Measurements from ENCODE around the gene ZIC4. TPM values are rescaled to one million over a fixed set of nuclear protein-coding genes. Genes with fewer than 3 reads are reported as not detected.

ZIC4 gene
- total RNA-seq, 1 donor from 2014 or later: not detected

DNA sequence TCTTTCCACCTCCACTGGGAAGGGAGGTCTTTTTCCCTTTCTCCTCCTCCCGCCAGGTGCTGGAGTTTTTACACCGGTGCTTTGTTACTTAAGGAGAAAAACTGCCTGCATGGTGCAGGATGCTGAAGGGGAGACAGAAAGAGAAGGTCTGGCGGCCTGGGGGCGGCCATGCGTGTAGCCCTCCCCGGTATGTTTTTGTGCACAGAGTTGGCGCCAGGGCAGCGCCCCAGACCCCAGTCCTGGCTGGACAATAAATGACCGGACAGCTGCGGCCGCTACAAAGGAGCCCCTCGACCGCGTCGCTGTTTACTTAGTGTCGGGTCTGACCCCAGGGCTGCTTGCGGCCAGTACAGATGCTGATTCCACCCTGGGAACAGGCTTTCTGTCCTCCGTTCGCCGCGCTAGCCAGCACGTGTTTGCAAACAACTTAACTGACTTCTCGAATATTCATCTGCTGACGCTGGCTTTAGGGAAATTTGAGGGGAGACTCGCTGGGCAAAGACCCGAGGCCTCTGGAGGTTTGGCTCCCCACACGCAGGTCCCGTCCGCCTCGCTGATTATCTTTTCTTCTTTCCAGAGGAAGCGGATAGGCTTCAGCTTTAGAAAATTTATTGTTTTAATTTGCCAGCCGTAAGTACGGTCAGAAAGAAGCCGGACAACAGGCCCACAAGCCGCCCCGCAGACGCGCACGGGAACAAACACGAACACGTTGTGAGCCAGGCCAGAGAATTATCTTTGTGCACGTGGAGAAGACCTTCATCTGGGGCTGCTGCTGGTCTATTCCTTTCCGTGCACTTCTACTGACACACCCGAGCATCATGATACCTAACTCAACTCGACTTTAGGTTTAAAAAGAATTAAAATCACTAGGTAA, 46.9 kb downstream of the ZIC4 start:
- no peak for DNase-seq (ENCODE audit: low spot score)
- intact Hi-C loops (cut with DNase I): no loop called here

DNA sequence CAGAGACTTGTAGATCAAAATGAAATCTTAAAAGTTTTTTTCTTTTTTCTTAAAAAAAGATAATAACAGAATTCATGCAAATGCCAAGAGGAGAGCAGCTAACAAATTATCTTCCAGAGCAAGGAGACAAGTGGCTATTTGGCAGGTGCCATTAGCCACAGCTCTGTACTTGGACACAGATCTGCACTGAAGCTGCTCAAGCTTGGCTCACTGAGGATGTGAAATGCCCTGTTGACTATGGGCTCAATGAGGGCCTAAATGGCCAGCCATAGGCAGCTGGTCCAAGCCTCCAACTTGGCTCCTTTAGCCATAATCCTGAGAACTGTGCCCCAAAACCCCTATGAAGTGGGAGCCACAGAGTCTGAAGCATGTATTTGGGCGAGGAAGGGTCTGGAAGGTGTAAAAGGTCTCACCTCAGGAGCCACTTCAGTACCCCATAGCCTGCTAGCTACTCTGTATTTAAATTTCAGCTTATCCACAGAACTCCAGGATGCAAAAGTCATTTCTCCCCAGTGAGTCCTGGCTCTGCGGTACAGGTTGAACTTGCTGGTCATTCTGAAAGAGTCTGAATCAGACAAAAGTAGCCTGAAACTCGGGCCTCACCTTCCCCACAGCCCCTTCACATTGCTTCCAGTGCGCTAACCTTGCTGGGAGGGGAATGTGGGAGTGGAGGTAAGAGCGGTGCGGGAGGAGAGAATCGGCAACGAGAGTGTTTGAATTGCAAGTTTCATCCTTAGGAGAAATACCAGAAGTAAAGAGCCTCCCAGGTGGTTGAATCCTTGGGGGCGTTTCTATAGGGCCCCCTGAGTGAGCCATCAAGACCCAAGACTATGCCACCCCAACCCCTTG, 48.0 kb downstream of the ZIC4 start:
- intact Hi-C loops (cut with DNase I): no loop called here
- DNase-seq (ENCODE audit: low spot score): no peak

DNA sequence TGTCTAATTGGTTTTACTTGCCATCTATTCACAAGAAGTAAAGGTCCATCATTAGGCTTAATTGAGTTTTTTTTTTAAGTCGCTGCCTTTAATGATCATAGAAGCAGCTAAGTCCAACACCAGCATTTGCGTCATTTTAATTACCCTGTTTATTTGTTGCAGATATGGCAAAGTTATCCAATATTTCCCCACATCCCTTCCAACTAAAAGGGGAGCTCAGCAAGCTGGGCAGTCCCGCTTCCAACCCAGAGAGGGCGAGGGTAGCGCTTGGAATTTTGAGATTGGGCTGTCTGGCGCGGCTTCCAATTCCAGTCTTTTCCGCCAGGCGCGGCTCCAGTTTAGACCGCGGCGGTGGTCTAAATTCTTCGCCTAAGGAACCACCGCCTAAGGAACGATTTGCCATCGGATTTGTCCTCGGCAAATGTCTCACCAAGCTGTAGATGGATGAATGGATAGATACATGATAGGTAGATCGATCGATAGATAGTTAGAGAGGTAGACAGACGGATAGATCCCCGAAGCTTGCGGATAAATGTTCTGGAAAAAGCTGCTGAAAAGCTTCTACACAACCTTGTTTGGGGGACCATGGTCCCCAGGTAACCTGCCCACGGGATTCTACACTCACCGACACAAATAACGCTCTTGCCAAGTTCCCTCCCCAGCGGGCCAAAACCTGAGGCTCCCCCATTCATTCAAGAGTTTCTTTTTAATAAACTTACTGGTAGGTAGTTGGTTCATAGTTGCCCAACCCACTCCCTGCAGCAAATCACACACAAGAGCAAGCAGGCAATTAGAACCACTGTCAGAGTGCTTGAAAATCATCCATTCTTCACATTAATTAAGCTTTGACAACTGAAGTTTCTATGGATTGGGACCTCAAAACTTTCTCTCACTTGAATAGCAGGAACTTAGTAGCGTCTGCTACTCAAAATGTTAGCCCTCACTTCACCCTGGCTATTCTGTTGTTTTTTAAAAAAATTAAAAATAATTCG, 49.1 kb downstream of the ZIC4 start:
- intact Hi-C loops (cut with DNase I): no loop called here
- DNase-seq (ENCODE audit: low spot score): no peak

DNA sequence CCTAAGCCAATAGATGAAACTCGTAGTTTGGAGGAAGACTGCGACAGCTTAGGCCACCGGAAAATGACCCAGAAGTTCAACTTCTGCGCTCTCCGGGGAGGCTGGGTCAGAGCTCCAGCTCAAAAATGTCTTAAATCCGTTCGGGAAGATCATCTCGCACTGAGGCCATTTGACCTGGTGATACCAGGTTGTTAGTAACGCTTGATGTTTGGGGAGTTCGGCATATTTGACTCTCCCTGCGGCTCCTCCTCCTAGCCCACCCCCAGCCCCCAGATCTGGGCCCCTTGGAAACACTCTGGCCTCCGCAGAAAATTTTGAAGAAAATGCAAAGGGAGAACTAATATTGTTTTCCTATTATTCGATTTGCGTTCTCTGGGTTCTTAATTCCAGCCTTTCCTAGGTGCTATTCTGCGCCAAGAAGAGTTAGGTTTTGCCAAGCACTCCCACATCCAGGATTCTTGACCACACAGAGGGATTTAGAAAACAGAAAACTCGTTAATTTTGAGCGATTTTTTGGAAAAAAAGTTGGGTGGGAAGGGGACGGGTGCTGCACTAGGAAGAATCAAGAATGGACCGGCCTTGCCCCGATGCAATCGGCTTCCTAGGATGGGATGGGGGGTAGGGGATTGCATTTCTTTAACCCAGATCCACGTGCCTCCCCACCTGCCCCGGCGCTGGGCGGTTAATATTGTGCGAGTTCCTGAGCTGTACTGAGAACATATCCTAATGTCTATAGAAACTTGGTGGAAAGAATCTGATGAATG, 50.0 kb downstream of the ZIC4 start:
- intact Hi-C loops (cut with DNase I): no loop called here
- no peak for DNase-seq (ENCODE audit: low spot score)

DNA sequence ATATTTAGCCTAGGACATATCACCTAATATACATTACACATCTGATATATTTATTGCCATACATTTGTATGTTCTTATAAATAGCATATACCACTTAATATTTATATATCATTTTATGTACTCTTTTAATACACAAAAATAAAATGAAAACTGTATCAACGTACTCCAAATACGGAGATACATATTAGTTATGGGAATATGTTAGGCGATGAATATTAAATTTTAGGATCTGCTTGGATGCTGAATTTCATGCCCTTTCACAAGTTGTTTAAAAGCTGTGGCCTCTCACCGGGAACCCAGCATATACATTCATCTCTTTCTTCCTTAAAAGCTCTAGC, 50.6 kb downstream of the ZIC4 start:
- no peak for DNase-seq (ENCODE audit: low spot score)
- intact Hi-C loops (cut with DNase I): no loop called here

DNA sequence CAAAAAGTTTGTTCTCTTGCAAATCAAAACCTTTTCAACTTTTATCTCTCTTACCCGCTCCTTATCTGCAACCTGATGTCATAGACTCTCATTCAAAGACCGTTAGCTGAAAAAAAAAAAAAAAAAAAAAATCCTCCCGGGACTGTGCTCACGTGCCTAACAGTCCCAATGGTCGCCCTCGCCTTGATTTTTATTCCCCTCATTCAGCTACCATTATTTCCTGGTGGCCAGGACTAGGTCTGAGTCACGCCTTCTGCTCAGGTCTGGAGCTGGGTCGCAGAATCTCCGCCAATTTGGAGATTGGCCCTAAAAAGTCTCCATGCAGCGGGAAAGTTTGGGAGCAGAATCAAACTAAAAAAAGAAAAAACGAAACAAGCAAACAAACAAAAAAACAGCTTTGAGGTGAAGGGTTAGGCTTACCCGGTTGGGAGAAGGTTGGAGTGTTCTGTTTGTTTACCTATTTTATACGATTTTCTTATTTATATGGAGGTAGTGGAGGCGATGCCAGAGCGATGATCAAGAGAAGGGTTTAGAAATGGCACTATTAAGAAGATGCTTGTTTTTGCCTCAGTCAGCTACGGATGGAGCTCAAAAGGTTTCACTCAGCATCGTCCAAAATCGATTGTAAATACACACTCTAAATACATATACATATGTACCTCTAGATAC, 51.1 kb downstream of the ZIC4 start:
- DNase-seq (ENCODE audit: low spot score): no peak
- intact Hi-C loops (cut with DNase I): no loop called here

DNA sequence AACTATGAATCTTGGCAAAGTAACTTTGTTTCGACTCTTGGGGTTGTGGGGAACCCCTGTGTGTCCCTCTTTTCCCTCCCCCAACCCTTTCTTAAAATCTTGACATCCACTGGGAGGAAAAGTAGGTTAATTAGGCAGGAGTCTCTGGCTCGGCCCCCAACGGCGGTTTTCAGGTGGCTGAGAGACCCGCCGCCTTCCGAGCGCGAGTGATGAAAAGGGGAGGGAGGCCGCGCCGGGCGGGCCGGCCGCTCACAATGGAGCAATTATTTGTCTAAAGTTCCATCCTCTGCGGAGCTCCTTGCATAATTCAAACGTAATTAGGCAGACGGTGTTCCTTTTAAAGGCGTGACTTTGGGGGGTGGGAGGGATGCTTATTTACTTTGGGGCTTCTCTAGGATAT, 51.7 kb downstream of the ZIC4 start:
- no peak for DNase-seq (ENCODE audit: low spot score)
- intact Hi-C loops (cut with DNase I): no loop called here

DNA sequence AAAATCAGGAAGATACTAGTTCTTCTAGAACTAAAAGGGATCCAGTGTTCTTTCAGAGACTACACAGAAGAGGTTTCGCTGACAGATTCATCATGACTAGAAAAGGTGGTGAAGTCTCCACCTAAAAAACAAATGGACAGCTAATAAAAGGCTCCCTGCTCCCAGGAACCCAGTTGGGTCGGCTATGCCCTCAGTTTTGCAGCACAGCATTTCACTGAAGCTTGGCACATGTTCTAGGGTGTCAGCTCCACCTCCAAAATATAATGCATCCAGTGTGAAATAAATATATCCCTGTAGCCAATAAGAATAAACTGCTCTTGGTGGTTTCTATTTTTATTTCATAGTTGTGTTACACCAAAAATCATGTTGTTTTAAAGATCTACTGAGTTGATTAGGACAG, 55.0 kb downstream of the ZIC4 start:
- no peak for DNase-seq (ENCODE audit: low spot score)

DNA sequence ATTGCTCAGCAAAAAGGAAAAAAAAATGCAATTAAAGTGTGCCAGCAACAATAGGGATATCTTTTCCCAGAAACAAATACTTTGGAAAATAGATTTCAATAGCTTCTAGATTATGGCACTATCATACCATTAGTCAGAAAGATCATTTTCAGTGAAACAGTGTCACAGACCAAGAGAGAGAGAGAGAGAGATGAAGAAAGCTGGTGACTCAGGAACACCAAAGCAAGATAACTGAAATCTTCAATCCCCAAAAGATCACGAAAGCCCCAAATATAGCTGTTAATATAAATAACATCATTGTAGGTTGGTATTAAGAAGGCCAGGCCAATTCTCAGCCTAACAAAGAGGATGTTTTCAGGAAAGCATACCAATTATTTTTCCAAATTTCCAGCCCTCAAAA, 57.4 kb downstream of the ZIC4 start:
- no peak for DNase-seq (ENCODE audit: low spot score)
- intact Hi-C loops (cut with DNase I): no loop called here

More for the DNA sequence above, 55.0 kb downstream of the ZIC4 start:
- intact Hi-C loops (cut with DNase I): no loop called here

DNA sequence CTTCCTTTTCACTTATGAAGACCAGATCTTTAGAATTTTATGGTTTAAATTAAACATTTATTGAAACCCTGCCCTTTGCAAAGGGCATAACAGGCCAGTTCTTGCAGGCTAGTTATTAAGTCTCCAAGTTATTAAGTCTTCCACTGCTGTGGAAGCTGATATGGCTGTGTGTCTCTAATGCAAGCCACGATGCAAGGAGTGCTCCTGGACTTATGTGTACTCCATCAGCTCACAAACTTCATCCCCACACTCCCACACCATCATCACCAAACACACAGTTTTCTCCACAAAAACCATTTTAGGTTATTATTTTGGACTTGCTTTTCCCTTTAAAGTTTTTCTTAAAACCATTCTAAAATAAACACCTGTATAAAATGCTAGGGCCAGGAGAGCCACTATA, 62.4 kb downstream of the ZIC4 start:
- intact Hi-C loops (cut with DNase I): no loop called here
- DNase-seq (ENCODE audit: low spot score): no peak

DNA sequence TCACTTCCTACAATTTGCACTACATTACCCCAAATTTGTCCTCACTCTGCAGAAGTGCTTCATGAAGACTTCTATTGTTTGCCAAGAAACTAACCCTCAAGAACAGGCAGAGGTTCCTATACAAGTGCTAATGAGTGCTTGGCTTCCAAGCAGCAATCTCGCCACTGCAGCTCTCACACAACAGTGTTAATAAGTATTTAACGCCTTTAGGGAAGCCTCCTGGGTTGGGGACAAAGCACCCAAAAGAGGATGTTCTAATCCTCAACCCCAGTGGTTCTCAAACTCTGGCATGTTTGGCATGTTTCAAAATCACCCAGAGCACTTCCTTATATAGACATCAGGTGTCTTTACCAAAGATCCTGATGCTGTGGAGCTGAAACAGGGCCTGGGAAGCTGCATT, 64.6 kb downstream of the ZIC4 start:
- intact Hi-C loops (cut with DNase I): no loop called here
- DNase-seq (ENCODE audit: low spot score): no peak

DNA sequence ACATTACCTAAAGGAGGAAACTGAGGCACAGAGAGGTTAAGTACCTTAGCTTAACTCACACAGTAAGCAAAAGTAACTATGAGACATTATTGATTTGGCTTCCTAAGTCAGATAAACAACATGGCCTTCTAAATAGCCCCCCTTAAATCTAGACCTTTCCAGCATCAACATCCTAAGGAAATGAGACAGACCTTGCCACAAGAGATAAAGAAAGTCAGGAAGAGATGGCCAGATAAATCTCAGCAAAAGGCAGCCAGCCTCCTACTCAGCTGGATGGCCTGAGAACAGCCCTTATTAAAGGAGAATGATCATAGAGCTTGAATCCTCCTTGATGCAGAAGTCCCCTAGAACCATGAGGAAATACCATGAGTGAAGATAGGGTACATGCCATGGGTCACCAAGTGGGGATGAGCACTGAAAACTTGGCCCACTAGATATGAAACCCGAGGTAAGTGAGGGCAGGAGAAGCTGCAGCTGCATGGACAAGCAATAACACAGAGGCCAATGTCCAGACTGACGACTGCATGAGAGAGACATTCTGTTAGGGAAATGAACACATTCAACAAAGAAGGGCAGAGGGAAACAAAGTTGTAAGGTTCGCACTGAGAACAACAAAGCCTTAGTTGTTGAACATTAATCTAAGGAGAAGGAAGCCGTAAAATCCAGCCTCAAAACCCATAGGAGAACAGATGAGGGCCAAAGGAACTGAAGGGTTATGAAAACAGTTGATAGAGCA, 69.6 kb downstream of the ZIC4 start:
- intact Hi-C loops (cut with DNase I): no loop called here
- no peak for DNase-seq (ENCODE audit: low spot score)

Other genes starting within 250 kb of the ZIC4 start
- not detected for gene ZIC1, start 2.8 kb upstream of the ZIC4 start, total RNA-seq

Data from cardiac septum (tissue), 1 donor.